HG03469 (cell line): ENCODE results near the gene BTC.
A peak's percentile ranks its signal among the peaks of the same experiment; 100 is the strongest.
"Not testable (repeated sequence)": the region's sequence is repeated elsewhere in the genome, so short reads cannot be mapped to it uniquely, and the experiment has no call there.

Experiments
- ATAC-seq: cut with Tn5 transposase; IDR thresholded peaks from one replicate; pipeline ENCODE4 v1.9.1; 2021; ENCODE audit warnings: mild to moderate bottlenecking, moderate library complexity, moderate number of reproducible peaks; ENCODE audit not compliant: unreplicated experiment

BTC gene

GRCh38 chr4:74794382-74795010, at the start of gene BTC:
BTC (minus strand) TSS chr4:74794523; CDS start chr4:74794325, 198 bp downstream.
- no peak for ATAC-seq

DNA sequence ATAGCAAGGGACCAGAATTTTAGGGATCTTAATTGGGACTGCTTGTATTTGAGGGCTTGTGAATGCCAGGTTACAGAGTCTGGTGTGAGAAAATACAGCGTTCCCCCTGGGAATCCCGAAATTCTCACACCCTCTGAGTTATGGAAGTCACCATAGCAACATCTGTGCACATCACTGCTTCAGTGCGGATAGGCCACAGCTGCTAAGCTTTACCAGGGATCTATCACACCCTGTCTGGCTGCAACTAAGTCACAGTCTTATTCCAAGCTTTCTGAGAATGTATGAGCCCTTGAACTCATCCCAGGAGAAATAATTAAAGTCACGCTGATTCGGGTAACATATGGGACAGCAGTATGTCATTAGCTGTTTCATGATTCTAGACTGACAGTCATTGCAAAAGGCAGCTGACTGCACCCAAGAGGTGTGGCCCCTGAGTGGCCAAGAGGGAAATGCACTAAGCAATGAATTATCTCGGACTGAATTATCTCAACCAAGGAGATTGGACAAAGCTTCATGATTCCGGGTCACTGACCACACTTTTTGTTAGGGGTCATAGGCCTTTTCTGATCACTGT, 46.7 kb upstream of the BTC start:
- no peak for ATAC-seq

DNA sequence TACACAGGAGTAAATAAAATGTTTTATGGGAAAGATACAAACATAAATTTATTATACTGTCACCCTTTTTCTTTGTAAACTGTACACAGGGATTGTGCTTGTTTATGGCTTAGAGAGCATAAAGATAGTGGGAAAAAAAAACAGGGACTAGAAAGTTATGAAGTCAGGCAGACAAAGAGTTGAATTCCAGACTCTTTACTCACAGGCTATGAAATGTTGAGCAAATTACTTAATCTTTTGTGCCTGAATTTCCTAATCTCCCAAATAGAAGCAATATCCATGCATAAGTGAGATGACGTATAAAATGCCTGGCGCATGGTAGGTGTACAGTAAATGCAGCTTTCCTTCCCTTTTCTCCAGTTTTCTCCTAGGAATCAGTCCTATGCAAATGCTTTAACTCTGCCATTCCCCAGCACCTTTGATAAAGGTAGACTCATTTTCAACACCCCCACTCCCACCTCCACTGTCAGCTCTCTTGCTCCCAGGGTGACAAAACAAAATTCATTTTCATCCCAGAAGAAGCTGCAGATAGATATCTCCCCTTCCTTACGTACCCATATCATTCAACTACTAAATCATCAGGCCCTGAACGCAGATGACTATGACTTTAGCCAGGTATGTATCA, 44.5 kb upstream of the BTC start:
- ATAC-seq, result no peak

DNA sequence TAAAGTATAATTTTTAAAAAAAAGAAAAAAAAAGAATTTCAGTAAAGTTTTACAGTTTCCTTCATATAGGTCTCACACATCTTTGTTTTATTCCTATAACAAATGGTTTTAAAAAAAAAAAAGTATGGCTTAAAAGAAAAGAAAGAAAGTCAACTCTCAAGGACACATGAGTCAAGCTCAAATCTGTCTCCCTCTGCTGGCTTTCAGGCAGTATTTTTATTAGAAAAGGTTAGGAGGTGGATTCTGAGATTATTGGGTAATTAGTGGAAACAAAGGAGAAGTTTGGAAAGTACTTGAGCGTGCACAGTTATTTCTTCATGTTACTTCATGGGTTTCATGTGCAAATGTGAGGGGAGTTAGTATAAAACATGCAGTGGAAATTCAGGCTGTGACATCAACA, 36.6 kb upstream of the BTC start:
- ATAC-seq, result no peak

GRCh38 chr4:74823194-74823593, 28.9 kb upstream of the BTC start:
- peak; percentile 64 for ATAC-seq

DNA sequence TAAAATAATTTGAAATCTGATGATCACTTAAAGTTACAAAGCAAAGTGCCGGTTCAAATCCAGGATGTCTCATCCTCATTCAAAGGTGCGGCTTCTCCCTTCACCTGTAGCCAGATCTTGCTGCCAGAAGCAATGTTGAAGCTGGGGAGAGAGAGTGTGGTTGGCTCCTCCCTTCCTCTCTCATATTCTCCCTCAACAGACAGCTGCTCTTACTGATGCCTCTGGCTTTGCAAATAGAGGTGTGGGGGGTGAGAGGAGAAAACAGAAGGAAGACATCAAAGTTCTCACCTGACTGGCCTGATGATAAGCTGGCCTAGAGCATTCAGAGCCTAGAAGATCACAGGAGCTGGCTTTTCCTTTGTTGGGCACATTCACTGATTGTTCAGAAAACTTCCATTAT, 28.3 kb upstream of the BTC start:
- no peak for ATAC-seq

DNA sequence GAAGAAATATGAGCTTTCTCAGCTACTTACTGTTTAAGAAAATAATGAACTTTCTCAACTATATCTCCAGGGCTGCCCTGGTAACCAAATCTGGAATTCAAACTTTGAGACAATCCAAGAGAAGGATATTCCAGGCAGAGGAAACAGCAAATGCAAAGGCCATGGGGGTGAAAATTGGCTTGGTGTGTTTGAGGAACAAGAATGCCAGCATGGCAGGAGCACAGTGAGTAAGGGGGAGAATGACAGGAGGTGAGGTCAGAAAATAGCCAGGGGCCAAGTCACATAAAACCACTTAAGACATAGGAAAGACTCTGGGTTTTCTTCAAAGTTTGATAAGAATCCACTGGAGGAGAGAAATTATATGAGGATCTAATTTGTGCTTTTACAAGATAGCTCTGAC, 27.2 kb upstream of the BTC start:
- no peak for ATAC-seq

DNA sequence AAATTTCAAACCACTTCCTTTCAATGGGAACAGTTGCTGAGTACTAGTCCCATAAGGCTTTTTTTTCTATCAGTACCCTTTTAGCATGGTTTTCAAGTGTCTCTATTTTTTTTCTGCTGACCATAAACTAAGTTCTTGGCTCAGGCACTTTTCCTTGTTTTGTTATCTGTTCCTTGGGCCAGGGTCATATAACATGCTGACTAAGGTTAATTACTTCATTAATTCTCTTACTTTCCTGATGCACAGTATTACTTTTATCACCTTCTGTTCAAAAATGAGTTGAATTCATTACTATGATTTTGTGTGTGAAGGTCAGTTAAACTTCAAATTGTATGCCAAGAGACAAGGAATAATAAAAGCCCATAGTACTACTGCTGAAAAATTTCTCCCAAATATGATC, 19.7 kb upstream of the BTC start:
- ATAC-seq, result no peak

GRCh38 chr4:74812056-74812455, 17.7 kb upstream of the BTC start:
- ATAC-seq, result not testable (repeated sequence)

DNA sequence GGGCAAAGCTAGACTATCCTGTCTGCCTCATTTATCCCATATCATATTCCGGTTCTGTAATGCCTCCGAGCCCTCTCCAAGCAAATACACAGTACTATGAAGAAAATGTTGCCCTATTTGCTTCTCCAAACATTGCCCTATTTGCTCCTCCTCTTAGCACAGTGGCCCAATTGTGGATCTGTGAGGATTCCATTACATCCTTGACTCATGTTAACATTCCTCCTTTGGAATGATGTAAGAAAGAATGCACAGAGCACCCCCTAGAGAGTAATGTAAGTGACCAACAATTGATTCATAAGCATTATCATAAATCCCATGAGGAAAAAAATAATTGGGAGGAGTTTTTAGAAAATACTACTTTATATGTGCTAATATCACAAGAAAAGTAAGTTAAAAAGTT, 11.3 kb upstream of the BTC start:
- ATAC-seq, result no peak

DNA sequence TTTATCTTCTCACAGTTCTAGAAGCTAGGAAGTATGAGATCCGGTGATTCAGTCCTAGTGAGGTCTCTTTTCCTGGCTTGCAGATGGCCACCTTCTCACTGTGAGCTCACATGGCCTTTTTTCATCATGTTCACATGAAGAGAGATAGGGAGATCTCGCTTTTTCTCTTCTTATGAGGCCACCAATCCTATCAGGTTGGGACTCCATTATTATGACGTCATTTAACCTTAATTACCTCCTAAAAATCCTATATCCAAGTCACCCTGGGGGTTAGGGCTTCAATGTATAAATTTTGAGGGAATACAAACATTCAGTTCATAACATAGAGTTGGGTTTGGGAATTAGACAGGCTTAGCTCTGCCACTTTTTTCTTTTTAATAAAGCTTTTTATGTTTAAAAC, 6.0 kb upstream of the BTC start:
- no peak for ATAC-seq

DNA sequence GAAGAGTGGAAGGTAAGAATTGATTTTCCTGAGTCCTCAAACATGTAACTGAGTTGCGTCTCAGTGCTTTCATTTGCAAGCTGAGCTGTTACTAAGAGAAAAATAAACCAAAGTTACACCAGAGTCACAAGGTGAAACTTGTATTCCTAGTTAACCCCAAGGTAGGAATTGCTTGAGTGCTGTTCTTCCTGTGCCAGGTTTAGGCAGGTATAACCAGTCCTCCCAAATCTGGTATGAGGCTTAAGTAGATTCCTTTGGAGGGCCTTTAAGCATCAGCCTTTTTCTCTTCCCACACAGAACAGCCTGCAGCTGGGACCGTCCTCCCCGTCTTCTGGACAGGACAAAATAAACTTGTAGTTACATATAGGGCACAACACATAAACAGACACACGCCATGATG, 2.3 kb upstream of the BTC start:
- ATAC-seq, result no peak

GRCh38 chr4:74793757-74794381, 454 bp downstream of the BTC start:
- no peak for ATAC-seq

- ATAC-seq, result no peak
Observed at GRCh38 chr4:74790652-74791051, 3.7 kb downstream of the BTC start.

- ATAC-seq, result no peak
Observed at GRCh38 chr4:74789518-74789917, 4.8 kb downstream of the BTC start.

DNA sequence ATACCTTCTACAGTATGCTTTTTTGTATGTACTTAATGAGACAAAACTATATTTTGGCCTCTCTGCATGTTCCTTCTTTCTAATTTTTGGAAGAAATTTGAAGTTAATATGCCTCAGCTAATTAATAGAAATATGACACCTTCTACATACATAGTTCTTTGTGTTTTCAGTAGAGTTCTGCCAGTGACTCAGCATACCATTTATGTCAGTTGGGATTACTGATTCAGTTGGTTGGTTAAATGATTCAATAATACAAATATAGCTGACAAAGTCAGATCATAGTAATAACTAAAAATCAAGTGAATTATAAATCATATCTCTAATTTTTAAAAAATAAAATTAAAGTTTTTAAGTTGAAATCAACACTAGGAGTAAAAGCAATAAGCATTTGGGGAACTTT, 16.8 kb downstream of the BTC start:
- ATAC-seq, result no peak

DNA sequence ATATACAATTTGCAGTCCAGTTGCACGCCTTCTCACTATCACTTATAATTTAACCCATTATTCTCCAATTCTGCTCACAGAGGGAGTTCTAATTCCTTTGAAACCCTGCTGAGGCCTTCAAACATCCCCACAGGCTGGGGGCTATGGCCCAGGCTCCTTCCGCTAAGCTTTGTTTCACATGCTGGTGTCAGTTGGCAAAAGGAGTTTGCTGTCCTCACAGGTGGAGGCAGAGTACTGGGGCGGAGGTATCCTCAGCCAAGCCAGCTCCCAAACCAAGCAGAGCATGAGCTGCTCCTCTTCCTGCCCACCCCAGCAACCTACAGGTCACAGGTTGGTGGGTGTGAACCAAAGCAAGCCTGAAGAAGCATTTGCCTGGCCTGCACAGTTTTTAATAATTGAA, 21.5 kb downstream of the BTC start:
- ATAC-seq, result no peak

- ATAC-seq, result no peak
Observed at GRCh38 chr4:74772106-74772505, 22.2 kb downstream of the BTC start.

DNA sequence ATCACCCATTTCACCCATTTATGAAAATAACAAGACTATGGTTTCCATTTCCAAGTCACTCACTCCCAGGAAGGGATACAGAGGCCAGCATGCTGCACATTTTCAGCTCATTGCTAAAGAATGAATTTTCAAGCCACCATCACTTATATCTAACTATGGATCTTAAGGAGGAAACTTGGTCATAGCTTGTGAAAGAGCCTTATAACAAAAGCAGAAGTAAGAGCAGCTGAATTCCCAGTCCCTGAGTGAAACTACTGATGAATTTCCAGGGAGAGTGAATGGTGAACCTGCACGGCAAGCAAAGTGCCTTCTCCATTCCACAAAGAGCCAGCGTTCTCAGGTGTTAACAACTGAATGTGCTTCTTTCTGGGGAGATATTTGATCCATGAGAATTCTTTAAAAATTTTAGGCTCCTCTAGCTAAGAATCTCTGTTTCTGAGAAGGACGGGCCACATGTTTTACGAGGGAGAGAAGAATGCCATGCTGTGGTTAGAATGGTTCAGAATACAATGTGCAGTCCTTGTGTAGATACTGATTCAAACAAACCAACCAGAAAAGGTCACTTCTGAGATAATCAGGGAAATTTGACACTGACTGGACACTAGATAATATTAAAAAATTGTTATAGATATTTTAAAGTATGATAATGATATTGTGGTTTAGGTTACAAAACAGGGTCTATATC, 24.0 kb downstream of the BTC start:
- no peak for ATAC-seq

DNA sequence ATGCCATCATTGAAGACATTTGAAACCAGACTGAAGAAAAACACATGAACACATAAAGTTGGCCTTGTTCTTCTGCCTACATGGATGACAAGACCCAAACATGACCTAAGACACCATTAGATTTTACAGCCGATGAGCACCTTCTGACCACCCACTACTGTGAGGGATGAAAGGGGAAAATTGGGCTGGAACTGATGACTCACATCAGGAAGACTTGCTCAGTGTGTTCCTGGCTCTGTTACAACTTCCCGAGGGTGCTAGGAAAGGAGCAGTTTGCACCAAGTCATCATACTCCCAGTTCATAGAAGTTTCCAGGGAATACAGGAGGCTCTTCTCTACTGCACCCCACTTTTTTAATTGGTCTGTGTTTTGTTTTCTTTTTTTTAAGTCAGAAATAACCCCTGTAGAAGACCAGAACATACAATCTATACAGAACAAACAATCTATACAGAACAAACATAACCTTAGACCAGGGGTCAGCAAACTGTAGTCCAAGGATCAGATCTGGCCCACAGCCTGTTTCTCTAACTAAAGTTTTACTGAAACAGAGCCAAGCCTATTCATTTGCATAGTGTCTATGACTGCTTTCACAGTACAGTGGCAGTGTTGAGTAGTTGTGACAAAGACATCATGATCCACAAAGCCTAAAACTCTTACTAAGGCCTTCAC, 25.3 kb downstream of the BTC start:
- ATAC-seq, result peak; percentile 69

- ATAC-seq, result no peak
Observed at GRCh38 chr4:74764119-74764518, 30.2 kb downstream of the BTC start.
